A172 (cell line): Measurements from ENCODE around the gene PLXND1. TPM values are rescaled to one million over a fixed set of nuclear protein-coding genes. Genes with fewer than 3 reads are reported as not detected.

Experiments used
- DNase-seq: peaks from one replicate; pipeline ENCODE4 v3.0.0-alpha.2; 2015; ENCODE audit warnings: low spot score
- total RNA-seq: library from RNA; depleted of rRNA; stranded (reverse); fragments of >200 nt; shearing (Covaris generic); gene quantifications from 2 replicates; pipeline ENCODE4 v1.2.3, GENCODE V29; 2014

PLXND1 gene
- total RNA-seq, 1 experiment from 2014 or later = 210 TPM

DNA sequence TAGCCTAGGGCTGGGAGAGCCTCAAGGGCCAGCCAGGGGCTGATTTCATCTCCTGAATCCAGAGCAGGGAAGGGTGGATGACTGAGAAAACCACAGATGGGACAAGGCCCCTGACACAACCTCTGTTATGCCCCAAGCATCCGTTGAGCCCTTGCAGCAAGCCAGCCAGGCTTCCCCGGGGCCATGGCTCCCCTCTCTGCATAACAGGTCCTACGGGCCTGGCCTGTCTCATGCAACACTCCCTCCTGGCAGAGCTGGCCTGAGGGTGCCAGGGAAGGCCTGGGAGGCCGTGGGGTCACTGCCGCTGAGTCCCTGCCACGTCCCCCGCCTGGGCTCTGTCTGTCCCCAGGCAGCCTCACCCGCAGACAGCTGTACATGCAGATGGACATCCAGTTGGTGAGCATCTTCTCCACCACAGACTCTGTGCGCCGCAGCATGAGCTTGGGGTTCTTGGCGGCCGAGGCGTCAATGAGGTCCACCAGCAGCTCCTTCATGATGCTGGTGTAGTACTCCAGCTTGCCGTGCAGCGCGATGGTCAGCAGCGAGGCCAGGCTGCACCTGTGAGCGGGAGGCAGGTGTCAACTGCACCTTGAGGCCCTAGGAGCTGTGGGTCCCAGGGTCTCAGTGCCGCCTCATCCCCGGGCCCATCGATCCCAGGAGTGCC is 41.4 kb downstream of the PLXND1 start:
- no peak for DNase-seq

DNA sequence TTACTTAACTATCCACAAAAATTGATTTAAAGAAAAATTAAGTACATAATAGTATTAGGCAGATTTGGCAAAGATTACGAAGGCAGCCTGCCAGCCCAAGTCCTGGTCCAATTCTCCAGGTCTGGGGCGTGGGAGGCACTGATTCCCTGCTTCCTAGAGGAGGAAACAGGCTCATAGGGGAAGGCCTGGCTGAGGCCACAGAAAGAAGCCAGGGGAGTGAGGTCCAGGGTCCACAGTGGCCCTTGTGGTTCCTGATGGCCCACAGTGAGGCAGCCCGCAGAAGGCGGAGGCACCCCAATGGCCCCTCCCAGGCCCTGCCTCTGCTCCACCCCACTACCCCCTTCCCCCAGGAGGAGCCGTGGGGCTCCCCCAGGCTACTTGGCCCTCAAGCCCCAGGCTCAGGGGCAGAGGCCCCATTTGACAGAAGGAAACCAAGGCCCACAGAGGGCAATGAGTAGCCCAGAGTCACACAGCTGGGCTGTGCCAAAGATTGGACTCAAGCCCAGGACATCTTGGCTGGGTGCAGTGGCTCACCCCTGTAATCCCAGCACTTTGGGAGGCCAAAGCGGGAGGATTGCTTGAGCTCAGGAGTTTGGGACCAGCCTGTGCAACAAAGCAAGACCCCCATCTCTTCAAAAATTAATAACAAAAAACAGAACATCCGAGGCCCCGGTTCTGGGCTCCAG is 42.5 kb downstream of the PLXND1 start:
- no peak for DNase-seq

DNA sequence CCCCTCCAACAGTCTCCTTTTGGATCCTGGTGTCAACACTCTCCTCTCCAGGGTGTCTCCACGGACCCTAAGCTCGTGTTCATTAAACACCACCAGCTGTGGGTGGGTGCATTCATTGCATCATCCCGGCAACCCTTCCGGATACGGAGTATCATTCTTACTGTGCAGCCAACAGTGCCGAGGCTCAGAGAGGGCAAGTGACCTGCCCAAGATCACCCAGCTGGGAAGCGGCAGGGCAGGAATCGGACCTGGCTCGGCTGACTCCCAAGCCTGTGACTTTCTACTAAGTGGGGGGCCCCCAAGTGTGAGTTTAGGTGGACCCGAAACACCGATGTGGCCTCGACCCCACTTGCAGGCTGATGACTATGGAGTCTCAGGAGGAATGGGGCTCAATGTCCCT is 43.1 kb downstream of the PLXND1 start:
- DNase-seq = no peak

DNA sequence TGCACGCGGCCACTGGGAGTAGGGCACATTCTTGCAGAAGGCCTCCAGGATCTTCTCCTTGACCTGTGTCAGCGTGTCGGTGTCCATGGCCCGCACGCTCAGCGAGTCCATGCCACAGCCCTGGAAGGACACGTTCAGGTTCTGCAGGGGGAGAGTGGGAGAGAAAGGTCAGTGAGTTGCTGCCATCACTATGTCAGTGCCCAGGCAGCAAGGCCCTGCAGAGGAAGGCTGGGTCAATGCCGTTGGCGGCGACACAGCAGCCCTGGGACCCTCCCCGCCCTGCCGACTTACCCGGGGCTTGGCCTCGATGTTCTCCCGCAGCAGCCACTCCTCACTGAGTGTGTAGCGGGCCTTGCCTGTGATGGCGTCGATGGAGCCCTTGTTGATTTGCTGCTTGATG is 43.7 kb downstream of the PLXND1 start:
- no peak for DNase-seq

DNA sequence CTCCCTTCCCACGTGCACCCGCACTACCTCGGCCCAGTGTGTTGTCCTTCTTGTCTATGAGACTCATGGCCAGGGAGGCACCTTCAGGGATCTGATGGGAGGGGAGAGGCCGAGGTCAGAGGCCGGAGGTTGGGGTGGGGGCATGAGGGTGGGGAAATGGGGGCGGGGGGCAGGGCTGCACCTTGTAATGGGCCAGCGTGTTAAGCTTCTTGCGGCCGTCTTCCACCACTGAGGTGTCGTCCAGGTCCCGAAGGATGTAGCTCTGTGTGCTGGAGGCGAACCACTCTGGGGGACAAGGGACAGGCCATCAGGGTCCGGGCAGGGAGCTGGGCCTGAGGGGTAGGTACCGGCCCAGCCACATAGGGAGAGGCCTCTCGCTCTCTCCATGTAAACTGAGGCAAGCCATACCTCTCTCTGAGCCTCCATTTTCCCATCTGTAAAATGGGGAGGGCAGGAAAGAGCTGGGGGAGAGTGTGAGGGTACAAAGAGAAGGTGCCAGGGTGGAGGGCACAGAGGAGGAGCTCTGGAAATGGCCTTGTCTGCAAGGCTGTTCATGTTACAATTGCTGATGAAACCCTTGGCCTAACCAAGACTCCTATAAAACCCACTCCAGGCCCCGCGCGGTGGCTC is 44.7 kb downstream of the PLXND1 start:
- DNase-seq = no peak

DNA sequence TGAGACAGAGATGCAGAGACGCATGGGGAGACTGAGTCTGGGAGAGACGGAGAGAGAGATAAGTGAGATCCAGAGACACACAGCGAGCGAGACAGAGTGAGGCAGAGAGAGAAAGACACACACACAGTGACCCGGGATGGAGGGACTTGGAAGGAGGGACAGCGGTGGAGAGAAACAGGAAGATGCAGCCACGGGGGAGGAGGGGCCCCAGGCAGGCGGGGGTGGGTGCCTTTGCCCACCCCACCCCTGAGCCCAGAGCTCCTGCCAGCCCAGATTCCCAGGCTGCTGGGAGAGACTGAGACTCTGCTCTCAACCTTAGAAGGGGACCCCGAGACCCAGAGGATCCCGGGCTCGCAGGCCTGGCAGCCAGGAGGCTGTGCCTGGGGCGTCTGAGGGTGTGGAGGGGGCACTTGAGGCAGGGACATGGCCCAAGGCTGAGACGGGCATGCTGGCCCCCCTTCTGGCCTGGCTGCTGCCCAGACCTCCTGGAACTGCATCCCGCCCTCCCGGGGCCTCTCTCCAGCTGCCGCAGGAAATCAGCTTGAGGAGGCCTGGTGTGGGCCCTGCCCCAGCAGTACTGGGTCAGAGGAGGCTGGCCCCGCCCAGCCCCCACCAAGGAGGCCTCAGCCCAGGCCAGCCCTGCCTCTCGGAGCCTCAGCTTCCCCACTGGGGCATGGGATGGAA is 45.4 kb downstream of the PLXND1 start:
- peak; percentile 96 for DNase-seq

DNA sequence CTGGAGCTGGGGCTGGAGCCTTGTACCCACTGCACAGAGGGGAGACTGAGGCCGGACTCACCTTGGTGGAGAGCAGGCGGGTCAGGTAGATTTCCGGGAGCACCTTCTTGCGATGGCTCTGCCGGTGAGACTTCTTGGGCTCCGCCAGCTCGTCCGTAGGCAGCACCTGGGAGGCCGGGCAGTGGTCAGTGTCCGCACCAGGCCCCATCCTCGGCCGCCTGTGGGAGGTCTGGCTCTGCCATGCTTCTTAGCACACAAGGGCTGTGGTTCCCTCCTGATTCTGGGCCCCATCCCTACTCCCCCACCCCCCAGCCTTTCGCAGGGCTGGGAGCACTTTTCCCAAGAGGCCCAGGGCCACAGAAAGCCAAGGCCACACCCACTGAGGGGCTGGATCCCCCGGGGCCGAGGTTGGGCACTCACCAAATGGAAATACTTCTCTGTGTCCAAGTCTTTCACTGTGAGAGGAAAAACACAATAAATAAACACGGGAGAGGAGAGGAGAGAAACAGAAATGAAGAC is 46.1 kb downstream of the PLXND1 start:
- peak; percentile 89 for DNase-seq

DNA sequence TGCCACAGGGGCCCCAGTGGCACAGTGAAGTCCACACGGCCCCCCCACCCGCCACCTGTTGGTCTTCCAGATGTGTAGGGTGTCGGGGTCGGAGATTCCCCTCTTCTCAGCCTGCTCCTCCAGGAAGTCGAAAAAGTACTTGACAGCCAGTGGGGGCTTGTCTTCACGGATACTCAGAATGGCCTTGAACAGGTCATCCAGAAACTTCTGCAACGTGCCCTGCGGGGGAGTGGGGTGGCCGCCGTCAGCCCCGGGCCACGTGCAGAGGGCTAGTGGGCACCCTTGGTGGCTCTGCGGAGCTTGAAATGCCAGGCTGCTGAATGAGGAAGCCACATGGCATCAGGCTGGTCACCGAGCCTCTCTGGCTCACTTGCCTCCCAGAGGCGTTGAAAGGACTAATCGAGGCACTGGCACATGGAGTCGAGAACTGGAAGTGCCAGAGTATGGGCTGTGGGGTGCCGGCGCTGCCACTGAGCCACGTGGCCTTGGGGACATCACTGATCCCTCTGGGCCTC is 46.9 kb downstream of the PLXND1 start:
- no peak for DNase-seq

DNA sequence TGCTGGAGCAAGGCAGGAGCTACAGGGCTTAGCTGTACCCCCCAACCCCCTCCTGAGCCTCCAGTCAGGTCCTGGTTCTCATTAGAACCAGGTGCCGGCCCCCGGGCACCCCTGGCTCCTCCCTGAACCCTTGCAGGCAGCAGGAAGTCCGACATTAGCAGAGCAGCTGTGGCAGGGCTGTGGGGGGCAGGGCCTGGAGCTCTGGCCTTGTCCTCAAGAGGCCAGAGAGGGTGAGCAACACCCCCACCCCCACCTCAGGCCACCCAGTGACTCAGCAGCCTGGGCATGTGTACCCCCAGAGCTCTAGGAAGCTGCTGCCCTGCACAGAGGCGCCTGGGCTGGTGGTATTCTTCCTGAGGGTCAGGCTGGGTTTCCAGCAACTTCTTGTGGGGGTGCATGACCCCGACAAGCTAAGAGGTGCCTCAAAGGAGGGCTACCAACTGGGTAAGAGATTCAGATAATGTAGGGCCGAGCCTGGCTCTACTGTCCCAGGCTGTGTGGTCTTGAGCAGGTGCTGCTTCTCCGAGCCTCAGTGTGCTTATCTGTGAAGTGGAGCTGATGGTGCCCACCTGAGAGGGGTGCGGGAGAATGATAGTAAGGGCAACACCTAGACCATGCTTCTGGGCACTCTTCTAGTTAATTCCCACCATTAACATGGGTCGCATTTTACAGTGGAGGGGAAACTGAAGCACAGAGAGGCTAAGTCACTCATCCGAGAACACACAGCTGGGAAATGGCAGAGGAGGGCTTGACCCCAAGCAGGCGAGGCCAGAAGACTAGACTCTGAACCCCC is 47.5 kb downstream of the PLXND1 start:
- peak; percentile 99 for DNase-seq

DNA sequence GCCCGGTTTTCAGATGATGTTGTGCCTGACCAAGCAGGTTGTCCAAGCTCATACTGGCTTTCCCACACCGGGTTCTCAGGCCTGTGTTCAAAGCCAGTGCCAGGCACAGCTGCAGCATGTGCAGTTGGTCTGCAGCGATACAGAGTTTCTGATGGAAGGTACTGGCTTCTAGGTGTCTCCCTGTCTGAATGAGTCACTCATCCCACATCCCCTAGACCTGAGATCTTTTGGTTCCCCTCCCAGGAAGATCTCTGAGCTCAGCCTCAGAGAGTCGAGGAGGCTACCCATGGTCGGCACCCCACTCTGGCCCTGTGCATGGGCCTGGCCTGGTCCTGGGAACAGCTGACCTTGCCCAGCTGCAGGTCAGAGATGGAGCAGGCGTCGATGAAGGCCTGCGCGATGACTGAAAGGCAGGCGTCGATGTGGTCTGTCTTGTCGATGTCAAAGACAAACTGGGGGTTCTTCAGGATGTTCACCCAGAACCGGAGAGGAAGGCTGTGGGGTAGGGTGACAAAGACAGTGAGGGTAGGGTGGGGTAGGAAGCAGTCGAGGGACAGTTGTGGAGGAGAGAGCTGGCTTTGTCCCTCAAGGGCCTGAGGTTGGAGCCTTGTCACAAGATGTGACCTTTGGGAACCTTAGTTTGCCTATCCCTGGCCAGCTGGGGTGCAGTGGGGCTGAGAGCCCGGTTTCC is 48.2 kb downstream of the PLXND1 start:
- peak; percentile 92 for DNase-seq

DNA sequence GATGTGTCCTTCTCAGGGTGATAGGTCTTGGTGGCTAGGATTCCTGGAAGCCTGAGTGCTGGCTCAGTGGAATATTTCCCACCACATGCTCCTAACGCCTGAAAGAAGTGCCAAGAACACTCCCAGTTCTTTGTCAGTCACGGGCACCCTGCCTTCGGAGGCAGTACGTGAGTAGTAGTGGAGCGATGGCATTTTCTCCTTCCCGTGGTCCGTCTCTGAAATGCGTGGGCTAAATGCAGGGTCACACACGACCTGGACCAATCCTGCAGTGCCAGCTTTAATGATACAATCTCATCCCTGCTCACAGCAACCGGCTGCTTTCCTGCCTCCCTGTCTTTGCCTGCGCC is 49.0 kb downstream of the PLXND1 start:
- no peak for DNase-seq

DNA sequence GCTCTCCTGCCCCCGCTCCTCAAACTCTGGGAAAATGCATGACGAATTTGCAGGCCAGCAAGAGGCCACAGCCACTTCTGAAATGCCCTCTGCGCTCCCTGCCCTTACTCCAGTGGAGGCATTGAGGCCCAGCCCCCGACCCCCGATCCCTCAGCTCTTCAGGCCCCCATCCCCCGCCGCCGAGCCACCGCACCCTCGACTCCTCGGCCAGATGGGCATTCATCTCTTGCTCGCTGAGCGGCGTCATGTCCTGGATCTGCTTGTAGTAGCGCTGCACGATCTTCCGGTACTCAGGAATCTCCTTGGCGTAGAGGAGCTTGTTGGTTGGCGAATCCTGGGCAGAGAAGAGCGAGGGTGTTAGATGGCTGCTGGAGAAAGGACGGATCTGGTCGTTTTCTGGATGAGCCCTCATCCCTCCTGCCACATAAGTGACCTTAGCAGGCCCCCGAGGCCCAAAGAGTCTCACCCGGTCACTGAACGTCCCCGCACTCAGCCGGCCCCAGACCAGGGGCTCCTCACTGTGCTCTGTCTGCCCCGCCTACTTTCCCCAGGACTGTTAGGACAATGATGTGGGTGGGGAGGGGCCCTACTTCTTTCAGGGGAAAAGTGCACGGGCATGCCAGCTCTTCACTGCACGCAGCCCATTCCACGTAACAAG is 49.5 kb downstream of the PLXND1 start:
- DNase-seq = no peak

DNA sequence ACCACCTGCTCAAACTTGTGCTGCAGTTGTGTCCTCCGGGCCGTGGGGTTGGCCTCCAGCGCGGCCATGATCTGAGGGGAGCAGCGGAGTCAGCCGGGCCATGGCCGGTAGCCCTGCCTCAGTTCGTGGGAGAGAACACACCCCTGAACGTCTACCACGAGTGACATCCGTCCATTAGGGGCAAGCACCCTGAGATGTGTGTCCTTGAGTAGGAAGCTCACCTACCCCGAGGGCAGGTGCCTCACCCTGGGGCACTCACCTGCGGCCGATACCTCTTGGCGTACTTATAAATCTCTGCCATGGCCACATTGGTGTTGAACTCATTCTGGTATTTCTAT is 50.1 kb downstream of the PLXND1 start:
- DNase-seq = no peak

DNA sequence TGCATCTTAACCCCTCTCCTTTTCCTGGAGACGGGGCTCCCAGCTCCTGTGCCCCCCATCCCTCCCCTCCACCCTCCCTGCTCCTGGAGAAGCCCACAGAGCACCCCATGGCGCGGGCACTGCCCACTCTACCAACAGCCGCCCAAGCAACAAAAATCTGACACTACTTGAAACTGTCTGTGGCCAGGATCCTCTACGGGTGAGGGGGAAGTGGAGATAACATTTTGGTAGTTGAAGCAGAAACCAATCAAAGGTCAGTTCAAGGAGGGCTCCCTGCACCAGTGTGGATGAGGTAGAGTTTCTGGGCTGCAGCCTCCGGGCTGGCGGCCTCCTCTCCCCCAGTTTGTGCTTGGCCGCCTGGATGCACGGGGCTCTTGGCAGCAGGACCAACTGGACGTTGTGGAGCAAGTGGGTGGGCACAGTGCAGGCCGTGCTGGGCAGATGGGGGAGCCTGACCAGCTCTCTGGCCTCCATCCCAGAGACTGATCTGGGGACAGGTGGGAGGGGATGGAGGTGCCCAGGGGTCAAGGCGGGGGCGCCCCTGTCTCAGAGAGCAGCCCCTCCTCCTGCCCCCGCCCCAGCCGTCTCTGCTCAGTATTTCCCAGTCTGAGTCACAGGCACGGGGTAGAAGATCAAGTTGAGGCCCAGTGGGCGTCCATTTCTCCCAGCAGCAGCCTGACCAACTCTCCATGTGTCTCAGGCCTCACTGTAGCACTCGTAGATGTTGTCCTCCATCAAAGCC is 50.7 kb downstream of the PLXND1 start:
- DNase-seq = no peak

DNA sequence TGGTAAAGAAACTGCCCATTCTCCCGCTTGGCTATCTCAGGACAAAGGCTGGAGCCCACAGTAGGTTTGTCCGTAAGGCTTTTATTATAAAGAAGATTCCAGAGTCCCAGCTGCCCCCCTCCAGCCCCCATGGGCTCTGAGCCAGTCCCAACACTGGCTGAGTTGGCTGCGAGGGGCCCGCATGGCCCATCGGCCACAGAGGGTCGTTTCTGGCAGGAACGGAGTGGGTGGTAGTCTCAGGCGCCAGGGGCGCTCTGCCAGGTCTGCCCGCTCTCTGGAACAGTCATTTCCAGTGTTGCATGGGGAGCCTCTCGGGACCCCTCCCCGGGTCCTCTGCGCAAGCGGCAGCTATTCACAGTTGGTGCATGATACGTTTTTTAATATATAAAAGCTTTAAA is 51.3 kb downstream of the PLXND1 start:
- DNase-seq = no peak

DNA sequence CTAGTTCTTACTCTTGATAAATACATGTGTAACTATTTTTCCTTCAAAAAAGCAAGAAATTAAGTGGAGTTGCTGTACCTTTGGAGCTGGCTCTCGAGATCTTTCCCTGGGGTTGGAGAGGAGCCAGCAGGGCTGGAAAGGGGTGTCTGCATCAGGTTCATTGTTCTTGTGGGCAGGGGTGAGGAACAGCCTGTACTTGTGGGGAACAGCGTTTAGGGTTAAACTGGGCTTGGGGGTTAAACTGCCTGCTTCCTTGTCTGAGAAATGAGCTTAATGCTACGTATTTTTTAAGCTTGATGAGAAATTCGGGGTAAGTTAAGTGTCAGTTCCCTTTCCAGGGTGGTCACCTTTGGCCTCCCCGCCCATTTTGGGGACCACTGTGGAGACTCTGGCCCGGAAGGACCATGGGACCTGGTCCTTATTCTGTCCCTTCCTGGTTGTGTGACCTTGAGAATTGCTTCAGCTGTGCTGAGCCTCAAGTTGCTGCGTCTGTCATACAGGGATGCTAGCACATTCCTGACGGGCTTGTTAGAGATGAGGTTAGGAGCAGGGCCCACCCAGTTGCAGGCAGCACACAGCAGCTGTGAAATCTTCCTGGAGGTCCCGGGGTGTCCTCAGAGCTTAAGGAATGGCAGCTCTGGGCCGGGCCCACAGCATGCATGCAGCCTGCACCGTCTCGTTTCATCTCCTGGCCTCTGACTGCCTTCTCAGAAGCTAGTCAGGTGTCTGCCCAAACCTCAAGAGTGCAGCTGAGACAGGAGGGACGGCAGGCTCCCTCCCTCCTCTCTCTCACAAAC is 51.9 kb downstream of the PLXND1 start:
- no peak for DNase-seq

DNA sequence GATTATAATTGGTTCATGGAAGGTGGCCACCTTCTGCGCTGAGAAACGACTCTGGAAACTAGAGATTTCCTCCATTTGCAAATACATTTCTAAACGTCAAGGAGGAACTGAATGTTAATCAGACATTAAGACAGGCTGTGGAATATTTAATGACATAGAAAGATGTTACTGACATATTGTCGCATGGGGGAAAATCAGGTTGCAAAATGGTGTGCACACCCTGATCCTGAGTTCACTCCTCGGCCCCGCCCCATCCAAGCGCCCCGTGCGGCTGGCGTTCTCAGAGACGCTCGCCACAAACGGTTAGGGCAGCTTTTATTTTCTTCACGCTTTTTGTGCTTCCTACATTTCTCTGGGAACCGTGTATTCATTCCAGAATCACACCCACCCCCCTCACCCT is 52.8 kb downstream of the PLXND1 start:
- DNase-seq = no peak

DNA sequence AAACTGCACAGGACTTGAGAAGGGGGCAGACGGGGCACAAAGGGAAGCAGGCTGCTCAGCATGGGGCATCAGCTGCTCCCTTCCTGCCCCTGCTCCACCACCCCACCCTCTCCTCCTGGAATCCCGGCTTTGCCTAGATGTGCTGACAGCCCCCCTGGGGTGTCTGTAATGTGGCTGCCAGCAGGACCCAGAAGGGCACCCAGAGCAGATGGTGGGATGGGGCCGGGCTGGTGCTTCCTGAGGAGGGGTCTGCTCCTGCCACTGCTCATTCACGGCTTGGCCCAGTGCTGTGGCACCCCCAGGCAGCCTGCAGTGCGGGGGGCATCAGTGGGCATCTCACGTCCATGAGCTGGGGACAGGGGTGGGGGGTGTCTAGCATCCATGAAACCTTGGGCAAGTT is 53.3 kb downstream of the PLXND1 start:
- no peak for DNase-seq
